NCI-H446 (cell line): ENCODE results near the gene C1orf116.

Experiments used
- DNase-seq, 2 experiments: peaks; one replicate each; lab custom pipeline; 2025; lab: John Stamatoyannopoulos, UW

Gene C1orf116

DNA sequence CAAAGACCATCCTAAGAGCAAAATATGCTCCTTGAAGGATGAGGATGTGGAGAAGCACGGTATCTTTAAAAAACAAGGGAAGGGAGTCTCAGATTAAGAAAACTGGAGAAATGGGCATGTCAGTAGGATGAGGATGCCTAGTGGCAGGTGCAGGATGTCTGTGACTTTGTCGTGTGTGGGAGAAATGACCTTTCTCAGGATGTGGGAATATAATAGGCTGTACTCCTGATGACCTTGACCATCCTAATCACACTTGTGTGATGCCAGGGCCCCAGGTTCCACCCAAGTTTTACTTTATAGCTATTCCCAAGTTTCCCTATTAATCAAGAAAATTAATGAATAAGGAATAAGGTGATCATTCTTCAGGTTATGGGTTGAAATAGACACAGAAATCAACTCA, 12.9 kb downstream of the C1orf116 start:
- no peak for DNase-seq

- no peak for DNase-seq
These were observed 13.4 kb downstream of the C1orf116 start for GRCh38 chr1:207019161-207019560.

- no peak for DNase-seq
These were observed 13.8 kb downstream of the C1orf116 start for GRCh38 chr1:207018707-207019106.

- peak in 1 of 2 experiments; percentile 39 for DNase-seq
These were observed 14.7 kb downstream of the C1orf116 start for GRCh38 chr1:207017615-207018559.

- DNase-seq: no peak
These were observed 16.8 kb downstream of the C1orf116 start for GRCh38 chr1:207015791-207016190.

DNA sequence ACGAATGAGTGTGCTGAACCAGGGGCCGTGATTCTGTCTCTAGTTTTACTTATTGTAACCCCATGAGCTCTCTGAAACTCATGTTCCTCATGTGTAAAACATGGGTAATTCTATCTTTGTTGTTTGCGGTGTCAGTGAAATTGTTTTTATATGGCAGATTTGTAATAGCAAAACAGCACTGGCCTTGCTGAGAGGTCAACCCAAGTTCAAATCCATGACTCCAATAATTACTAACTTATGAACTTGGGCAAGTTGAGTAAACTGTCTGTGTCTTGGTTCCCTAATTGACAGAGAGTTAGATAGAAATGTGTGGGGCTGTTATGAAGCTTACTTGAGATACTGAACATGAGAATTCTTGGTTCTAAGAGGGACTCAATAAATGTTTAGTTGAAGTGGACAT, 17.8 kb downstream of the C1orf116 start:
- DNase-seq: no peak

DNA sequence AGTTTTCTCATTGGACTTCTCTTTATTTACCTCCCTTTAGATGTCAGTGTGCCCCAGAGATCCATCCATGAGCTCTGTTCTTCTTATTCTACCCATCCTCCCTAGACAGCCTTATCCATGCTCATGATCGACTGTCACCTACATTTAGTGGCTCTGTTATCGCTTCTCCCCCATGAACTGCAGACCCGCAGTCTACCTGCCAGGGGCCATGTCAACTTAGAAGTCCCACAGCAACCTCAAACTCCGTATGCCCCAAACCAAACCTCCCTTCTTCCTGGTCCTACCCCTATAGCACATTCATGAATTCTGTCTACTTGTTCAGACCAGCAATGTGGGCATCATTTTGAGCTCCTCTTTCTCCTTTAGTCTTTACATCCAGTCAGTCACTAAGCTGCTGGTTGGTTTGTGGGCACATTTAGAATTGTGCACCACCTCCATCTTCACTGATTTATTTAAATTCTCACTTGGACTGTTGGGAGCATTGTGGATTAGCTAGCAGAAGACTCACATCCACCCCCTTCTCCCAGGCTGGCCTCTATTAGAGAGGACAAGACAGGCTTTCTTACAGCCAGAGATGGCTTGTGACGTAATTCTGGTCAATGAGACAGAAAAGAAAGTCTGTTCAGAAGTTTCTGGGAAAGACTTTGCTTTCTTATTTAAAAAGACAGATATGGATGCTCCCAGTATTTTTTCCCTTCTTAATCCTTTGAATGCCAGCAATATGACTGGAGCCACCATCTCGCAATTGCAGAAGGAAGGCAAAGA, 19.1 kb downstream of the C1orf116 start:
- DNase-seq: no peak

GRCh38 chr1:207010726-207011125, 21.8 kb downstream of the C1orf116 start:
- no peak for DNase-seq

- DNase-seq: no peak
These were observed 22.6 kb downstream of the C1orf116 start for GRCh38 chr1:207009945-207010344.

DNA sequence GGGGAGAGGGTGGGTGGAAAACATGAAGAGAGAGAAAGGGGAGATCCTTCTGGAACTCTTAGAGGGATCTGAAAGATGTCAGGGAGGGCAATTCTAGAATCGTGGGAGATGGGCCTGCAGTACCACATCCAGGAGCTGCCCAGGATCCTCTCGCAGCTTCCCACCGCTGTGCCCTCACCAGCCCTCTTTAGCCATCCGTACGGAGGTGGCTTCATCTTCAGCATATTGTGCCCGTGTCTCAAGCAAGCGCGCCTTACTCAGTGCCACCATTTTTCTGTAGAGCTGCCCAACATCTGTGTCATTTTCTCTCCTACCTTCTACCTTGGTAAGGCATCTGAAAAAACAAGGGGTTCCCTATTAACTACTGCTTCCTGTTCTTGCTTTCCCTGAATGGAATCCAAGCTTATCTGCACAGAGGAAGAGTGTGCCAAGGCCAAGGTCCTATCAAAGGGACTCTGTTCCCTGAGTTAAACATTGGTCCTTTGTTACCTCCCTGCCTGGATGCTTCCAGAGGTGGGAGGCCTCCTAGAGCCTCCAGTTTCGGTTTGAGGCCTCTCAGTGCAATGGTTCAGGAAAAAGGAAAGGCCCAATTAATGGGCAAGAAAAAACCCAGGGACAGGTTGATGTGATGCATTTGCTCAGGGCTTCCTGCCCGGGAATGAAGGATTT, 23.2 kb downstream of the C1orf116 start:
- DNase-seq: no peak

DNA sequence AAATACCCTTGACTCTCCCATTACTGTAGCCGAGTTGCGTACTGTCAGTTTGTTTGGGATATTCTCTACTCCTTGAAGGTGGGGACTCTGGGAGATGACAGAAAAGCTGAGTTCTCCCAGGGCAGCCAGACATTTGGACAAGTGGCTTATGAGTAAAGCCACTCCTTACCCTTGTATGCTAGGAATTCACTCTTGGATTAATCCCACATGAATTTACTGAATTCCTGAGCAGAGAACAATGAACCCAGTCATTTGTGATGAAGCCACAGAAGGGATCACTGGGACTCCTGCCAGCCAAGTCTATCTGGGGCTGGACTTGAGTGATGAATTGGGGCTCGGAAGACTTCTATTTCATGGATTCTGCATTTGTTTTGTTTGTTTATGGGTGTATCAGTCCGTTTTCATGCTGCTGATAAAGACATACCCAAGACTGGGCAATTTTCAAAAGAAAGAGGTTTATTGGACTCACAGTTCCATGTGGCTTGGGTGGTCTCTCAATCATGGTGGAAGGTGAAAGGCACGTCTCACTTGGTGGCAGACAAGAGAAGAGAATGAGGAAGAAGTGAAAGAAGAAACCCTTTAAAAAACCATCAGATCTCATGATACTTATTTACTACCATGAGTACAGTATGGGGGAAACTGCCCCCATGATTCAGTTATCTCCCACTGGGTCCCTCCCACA, 25.1 kb downstream of the C1orf116 start:
- DNase-seq: peak in 1 of 2 experiments; percentile 25

GRCh38 chr1:207006914-207007313, 25.6 kb downstream of the C1orf116 start:
- no peak for DNase-seq

GRCh38 chr1:207006083-207006482, 26.5 kb downstream of the C1orf116 start:
- DNase-seq: no peak

DNA sequence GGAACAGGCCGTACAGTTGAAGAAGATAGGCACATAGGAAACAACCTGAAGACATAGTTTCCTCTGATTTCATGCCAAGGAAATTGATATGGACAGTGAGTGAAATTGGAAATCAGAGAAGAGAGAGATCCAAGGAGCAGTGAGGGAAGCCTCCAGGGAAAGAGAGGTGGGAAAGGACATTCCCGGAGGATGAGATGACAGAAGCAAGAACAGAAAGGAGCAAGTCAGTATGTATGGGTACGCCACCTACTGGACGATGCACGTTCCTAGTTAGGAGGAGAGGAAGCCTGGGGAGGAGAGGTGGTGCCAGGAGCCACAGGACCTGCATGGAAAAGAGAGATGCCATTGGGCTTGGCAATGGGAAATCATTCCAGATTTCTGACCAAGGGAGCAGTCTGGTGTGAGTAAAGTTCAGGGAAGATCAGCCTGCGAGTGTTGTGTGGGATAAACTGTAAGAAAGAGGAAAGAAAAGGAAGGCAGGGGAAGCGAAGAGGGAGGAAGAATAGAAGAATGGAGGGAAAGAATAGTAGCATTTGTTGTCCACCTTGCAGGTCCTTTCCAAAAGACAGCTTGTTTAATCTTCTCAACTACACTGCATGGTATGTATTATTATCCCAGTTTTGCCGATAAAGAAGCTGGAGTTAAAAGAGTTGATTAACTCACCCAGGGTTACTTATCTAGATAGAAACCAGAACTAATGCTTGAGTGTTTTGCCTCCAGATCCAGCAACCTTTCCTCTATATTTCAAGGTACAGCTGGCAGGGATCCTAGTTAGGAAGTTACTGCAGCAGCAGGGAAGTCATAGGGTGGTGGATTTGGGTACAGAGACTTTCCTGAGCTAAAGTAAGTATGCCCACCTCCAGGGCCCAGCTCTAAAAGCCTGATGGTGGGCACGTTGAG, 27.4 kb downstream of the C1orf116 start:
- DNase-seq: peak; percentile 59 to 67

- no peak for DNase-seq
These were observed 29.3 kb downstream of the C1orf116 start for GRCh38 chr1:207003210-207003609.

GRCh38 chr1:207002724-207003146, 29.8 kb downstream of the C1orf116 start:
- no peak for DNase-seq

- DNase-seq: no peak
These were observed 30.9 kb downstream of the C1orf116 start for GRCh38 chr1:207001492-207002245.

DNA sequence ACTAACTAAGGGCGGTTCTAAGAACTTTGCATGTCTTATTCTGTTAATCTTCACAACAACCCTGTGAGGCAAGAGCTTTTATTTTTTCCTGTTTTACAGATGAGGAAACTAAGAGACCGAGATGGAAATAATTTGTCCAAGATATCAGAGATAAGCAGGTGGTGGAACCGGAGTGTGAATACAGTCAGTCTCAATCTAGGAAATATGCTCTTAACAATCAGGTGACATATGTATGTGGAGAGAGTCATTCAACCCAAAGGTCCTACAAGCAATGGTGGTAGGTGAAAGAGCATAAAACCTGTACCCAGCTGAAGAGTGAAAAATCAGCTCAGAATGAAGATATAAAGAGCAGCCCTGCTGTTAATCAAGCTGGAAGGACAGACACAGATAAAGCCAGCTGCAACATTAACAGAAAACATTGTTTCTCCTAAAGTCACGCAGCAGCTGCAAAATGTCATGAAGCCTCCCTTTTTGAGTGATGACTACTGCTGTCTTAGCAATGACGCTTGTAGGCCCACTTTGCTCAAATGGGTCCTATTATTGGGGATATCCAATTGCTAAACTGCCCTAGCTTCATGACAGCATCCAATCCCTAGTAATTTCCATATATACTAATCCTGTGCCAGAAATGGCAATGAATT, 31.8 kb downstream of the C1orf116 start:
- no peak for DNase-seq

DNA sequence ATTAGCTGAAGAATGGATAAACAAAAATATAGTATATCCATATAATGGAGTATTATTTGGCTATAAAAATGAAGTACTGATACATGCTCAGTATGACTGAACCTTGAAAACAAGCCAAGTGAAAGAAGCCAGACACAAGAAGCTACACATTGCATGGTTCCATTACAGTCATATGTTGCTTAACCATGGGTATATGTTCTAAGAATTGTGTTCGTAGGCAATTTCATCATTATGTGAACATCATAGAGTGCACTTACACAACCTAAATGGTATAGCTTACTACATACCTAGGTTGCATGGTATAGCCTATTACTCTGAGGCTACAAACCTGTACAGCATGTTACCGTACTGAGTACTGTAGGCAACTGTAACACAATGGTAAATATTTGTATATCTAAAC, 33.7 kb downstream of the C1orf116 start:
- no peak for DNase-seq

DNA sequence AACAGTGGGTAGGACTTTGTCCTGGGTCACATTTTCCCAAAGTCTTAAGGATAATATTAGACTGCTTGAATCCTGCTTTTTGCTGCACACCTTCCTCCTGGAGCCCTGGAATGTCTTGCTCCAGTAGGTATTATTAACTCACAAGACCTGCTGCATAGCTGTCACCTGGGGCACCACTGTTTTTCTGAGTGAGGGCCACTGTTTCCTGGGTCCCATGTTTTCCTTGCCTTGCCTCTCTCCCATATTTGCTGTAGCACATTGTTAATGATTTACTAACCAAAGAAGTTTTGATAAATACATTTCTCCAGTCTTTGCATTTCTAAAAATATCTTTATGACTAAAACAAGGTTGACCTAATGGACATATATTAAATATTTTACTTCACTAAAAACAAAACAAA, 39.8 kb downstream of the C1orf116 start:
- no peak for DNase-seq
